Kidney (tissue), 14 donors: ENCODE results near the gene NCOA1. TPM values are rescaled to one million over a fixed set of nuclear protein-coding genes. Genes with fewer than 3 reads are reported as not detected.

Experiments
- DNase-seq, 5 donors: peaks; one replicate each; pipeline ENCODE4 v3.0.0-alpha.2; 2013 to 2020
- FAIRE-seq: peaks from 2 replicates; lab custom pipeline; 2012; peaks lifted over from hg19 to GRCh38; lab: Jason Lieb, UNC
- H3K27ac ChIP-seq, 2 donors: one replicate each; pipeline ENCODE4 v1.7.0; 2013; ENCODE audit warnings: low read depth in 2 of 2, low read length in 2 of 2, inconsistent platforms in 1 of 2
- H3K27me3 ChIP-seq: one replicate; pipeline ENCODE4 v1.7.1; 2013; ENCODE audit warnings: low read length, inconsistent platforms; ENCODE audit not compliant: control insufficient read depth, insufficient read depth
- H3K36me3 ChIP-seq, 3 donors: one replicate each; pipeline versions ENCODE4 v1.7.0 to v1.7.1; 2013; ENCODE audit warnings: low read length in 3 of 3, control low read depth in 1 of 3, inconsistent platforms in 1 of 3; ENCODE audit not compliant: insufficient read depth in 3 of 3, control insufficient read depth in 2 of 3
- H3K4me1 ChIP-seq, 3 donors: one replicate each; pipeline versions ENCODE4 v1.7.0 to v1.7.1; 2013; ENCODE audit warnings: low read length in 3 of 3, inconsistent platforms in 1 of 3, low read depth in 1 of 3; ENCODE audit not compliant: control insufficient read depth in 2 of 3, insufficient read depth in 2 of 3
- H3K4me3 ChIP-seq, 3 donors: one replicate each; pipeline versions ENCODE4 v1.7.0 to v1.8.1; 2013; ENCODE audit warnings: low read length in 3 of 3, control low read depth in 1 of 3, inconsistent platforms in 1 of 3
- H3K9ac ChIP-seq, 3 donors: one replicate each; pipeline versions ENCODE4 v1.7.0 to v1.7.1; 2013; ENCODE audit warnings: low read length in 3 of 3, control low read depth in 1 of 3, inconsistent platforms in 1 of 3
- H3K9me3 ChIP-seq, 3 donors: one replicate each; pipeline versions ENCODE4 v1.7.0 to v1.7.1; 2013; ENCODE audit warnings: low read length in 3 of 3, control low read depth in 1 of 3, inconsistent platforms in 1 of 3; ENCODE audit not compliant: control insufficient read depth in 2 of 3, insufficient read depth in 1 of 3
- CTCF ChIP-seq: IDR thresholded peaks from 3 replicates; pipeline ENCODE4 v1.5.1; 2012; ENCODE audit warnings: mild to moderate bottlenecking, moderate library complexity, borderline replicate concordance; ENCODE audit not compliant: insufficient read depth; ENCODE audit errors: extremely low read depth
- intact Hi-C: fragments of 100-400 bp; cut with DNase I; formaldehyde crosslinking; loops from one replicate; pipeline ENCODE4 v1.11.1; 2022
- polyA plus RNA-seq: library from polyadenylated mRNA; stranded (reverse); fragments of 350-450 nt; fragmentation: Illumina TruSeq; extraction: RNeasy Lipid Tissue Mini Kit (QIAGEN cat#74804); gene quantifications from one replicate; pipeline ENCODE4 v1.2.3, GENCODE V29; 2014; ENCODE audit warnings: low read depth, low replicate concordance; ENCODE audit not compliant: insufficient read depth
- total RNA-seq: library from RNA; stranded (reverse); fragmentation: NEBNext Ultra II Directional; extraction: Animal tissue kit (Norgen Biotek cat#: 25700); gene quantifications from one replicate; pipeline ENCODE4 v1.2.1, GENCODE V29; 2021
- donor health status: control.
- donor health status: control.
- donor health status: control.
- donor health status: control.
- donor health status: control.
- donor health status: DM: yes; HTN: yes; CAD: no.
- donor health status: Normal renal cell carcinoma (clear cell type).

NCOA1 gene
- total and polyA plus RNA-seq, 2 donors from 2014 or later = 11.6 to 41.5 TPM

GRCh38 chr2:24683408-24683807, 192.4 kb downstream of the NCOA1 start:
- no peak for TF ChIP-seq CTCF
- intact Hi-C loops = no loop called here
- H3K27ac ChIP-seq = no peak overlapping the region
- H3K27me3 ChIP-seq = no peaks in the 10 kb centered on the region
- H3K4me3 ChIP-seq = no peak overlapping the region
- H3K9ac ChIP-seq = no peak overlapping the region
- no peak for DNase-seq
- no peaks in the 10 kb centered on the region for H3K4me1 ChIP-seq
- no peak for FAIRE-seq
- no peaks in the 10 kb centered on the region for H3K9me3 ChIP-seq
- peaks cover 0 to 5% (median 0%) of the 10 kb centered on the region in 3 donors for H3K36me3 ChIP-seq

GRCh38 chr2:24690524-24690923, 199.5 kb downstream of the NCOA1 start:
- Histone ChIP-seq H3K36me3 (peaks cover 0 to 8% (median 0%) of the 10 kb centered on the region in 3 donors), H3K4me1 (no peaks in the 10 kb centered on the region), H3K9me3 (no peaks in the 10 kb centered on the region), H3K27ac (no peak overlapping the region), H3K4me3 (no peak overlapping the region), H3K9ac (no peak overlapping the region), H3K27me3 (no peaks in the 10 kb centered on the region)
- FAIRE-seq = no peak
- intact Hi-C loops = no loop called here
- DNase-seq = no peak
- no peak for TF ChIP-seq CTCF

- Histone ChIP-seq H3K4me3 (no peak overlapping the region), H3K27me3 (no peaks in the 10 kb centered on the region), H3K4me1 (no peaks in the 10 kb centered on the region), H3K9me3 (no peaks in the 10 kb centered on the region), H3K9ac (no peak overlapping the region), H3K27ac (no peak overlapping the region), H3K36me3 (peaks cover 0 to 8% (median 0%) of the 10 kb centered on the region in 3 donors)
- TF ChIP-seq CTCF = no peak
- DNase-seq (no peak), FAIRE-seq (no peak)
- intact Hi-C loops = no loop called here
These were observed 200.8 kb downstream of the NCOA1 start for GRCh38 chr2:24691806-24692205.

GRCh38 chr2:24697792-24698191, 206.7 kb downstream of the NCOA1 start:
- no peaks in the 10 kb centered on the region for H3K9me3 ChIP-seq
- H3K36me3 ChIP-seq = no peaks in the 10 kb centered on the region
- no peak overlapping the region for H3K4me3 ChIP-seq
- TF ChIP-seq CTCF = no peak
- H3K9ac ChIP-seq = no peak overlapping the region
- no peaks in the 10 kb centered on the region for H3K27me3 ChIP-seq
- FAIRE-seq (no peak), DNase-seq (no peak)
- intact Hi-C loops = no loop called here
- H3K4me1 ChIP-seq = no peaks in the 10 kb centered on the region
- no peak overlapping the region for H3K27ac ChIP-seq
